ENCODE results near the gene RDH11.

- TF ChIP-seq CTCF (IDR thresholded peaks at IDR 0.05) = no peak
- no peak for TF ChIP-seq POLR2A (IDR thresholded peaks at IDR 0.05)
Observed at GRCh38 chr14:67728258-67728657, 32.7 kb upstream of the RDH11 start.

All from Peyer's patch (tissue), 4 donors.